ENCODE data around the gene TCEAL7. TPM values are rescaled to one million over a fixed set of nuclear protein-coding genes. Genes with fewer than 3 reads are reported as not detected.
A peak's percentile ranks its signal among the peaks of the same experiment; 100 is the strongest.

Gene TCEAL7
- total RNA-seq, 1 experiment from 2014 or later = not detected

DNA sequence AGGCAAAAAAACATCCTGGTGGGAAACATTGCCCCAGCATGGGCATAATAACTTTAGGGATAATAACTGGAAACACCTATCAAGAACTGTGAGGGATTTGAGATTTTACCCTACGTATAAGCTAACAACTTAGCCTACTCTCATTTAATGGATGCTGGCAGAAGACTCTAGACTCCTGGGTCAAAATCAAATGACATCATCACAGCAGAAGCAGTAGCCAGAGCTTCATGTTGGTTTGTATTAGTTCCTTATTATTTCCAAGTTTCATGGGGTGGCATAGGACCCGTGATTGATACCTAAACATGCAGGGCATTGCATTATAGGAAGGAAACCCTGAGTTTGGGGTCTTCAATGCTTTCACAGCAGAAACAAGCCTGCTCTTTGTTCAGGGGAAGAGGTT, 30.9 kb downstream of the TCEAL7 start:
- no peak overlapping the region for H2AFZ ChIP-seq
- H3K27me3 ChIP-seq (ENCODE audit: insufficient read depth, low read depth) = no peaks in the 10 kb centered on the region
- H3F3A ChIP-seq (ENCODE audit: insufficient read depth, low read depth) = no peaks in the 10 kb centered on the region
- no peaks in the 10 kb centered on the region for H3K36me3 ChIP-seq (ENCODE audit: low read depth)
- H3K4me2 ChIP-seq = no peak overlapping the region
- H3K9me3 ChIP-seq (ENCODE audit: insufficient read depth, low read depth) = no peaks in the 10 kb centered on the region
- H3K4me1 ChIP-seq (replicated peaks; ENCODE audit: insufficient read depth) = peaks cover 21% of the 10 kb centered on the region
- TF ChIP-seq EZH2 (IDR thresholded peaks at IDR 0.05; ENCODE audit: low read depth) = no peak
- TF ChIP-seq, protein P1, sequence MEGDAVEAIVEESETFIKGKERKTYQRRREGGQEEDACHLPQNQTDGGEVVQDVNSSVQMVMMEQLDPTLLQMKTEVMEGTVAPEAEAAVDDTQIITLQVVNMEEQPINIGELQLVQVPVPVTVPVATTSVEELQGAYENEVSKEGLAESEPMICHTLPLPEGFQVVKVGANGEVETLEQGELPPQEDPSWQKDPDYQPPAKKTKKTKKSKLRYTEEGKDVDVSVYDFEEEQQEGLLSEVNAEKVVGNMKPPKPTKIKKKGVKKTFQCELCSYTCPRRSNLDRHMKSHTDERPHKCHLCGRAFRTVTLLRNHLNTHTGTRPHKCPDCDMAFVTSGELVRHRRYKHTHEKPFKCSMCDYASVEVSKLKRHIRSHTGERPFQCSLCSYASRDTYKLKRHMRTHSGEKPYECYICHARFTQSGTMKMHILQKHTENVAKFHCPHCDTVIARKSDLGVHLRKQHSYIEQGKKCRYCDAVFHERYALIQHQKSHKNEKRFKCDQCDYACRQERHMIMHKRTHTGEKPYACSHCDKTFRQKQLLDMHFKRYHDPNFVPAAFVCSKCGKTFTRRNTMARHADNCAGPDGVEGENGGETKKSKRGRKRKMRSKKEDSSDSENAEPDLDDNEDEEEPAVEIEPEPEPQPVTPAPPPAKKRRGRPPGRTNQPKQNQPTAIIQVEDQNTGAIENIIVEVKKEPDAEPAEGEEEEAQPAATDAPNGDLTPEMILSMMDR (conservative IDR thresholded peaks at IDR 0.05) = no peak
- H4K20me1 ChIP-seq (ENCODE audit: insufficient read depth) = no peaks in the 10 kb centered on the region
- H3K27ac ChIP-seq = no peak overlapping the region
- no TSS peak for BruUV-seq (replicated peaks)
- no peaks in the 10 kb centered on the region for H3K9me2 ChIP-seq (ENCODE audit: insufficient read depth)
- CTCF ChIA-PET = no interaction called here
- intact Hi-C loops (cut with micrococcal nuclease; ENCODE audit: unreplicated experiment) = no loop called here
- no peak overlapping the region for H3K4me3 ChIP-seq
- POLR2A ChIA-PET (ENCODE audit: unreplicated experiment) = interaction anchor here (0.6 kb wide), 1 partner anchor 271 kb away, joined by 5 read pairs; no protein-coding TSS in a partner anchor
- peaks cover 7% of the 10 kb centered on the region; the same call in 1 of the 2 replicates for H3K79me2 ChIP-seq (ENCODE audit: low read depth)
- no peak for DNase-seq

- H3K9me2 ChIP-seq (ENCODE audit: insufficient read depth) = no peaks in the 10 kb centered on the region
- H3K9me3 ChIP-seq (ENCODE audit: insufficient read depth, low read depth) = no peaks in the 10 kb centered on the region
- TF ChIP-seq EZH2 (IDR thresholded peaks at IDR 0.05; ENCODE audit: low read depth) = no peak
- TF ChIP-seq, protein P1 (conservative IDR thresholded peaks at IDR 0.05) = no peak
- no peaks in the 10 kb centered on the region for H3K36me3 ChIP-seq (ENCODE audit: low read depth)
- POLR2A ChIA-PET (ENCODE audit: unreplicated experiment) = no interaction called here
- H3K27me3 ChIP-seq (ENCODE audit: insufficient read depth, low read depth) = no peaks in the 10 kb centered on the region
- no peak overlapping the region for H3K4me2 ChIP-seq
- H3K27ac ChIP-seq = no peak overlapping the region
- H3K79me2 ChIP-seq (ENCODE audit: low read depth) = peaks cover 7% of the 10 kb centered on the region; the same call in 1 of the 2 replicates
- CTCF ChIA-PET = interaction anchor here (0.8 kb wide), 1 partner anchor 638 kb away, joined by 3 read pairs; no protein-coding TSS in a partner anchor
- no peak overlapping the region for H2AFZ ChIP-seq
- intact Hi-C loops (cut with micrococcal nuclease; ENCODE audit: unreplicated experiment) = no loop called here
- peaks cover 21% of the 10 kb centered on the region for H3K4me1 ChIP-seq (replicated peaks; ENCODE audit: insufficient read depth)
- DNase-seq = no peak
- no TSS peak for BruUV-seq (replicated peaks)
- no peak overlapping the region for H3K4me3 ChIP-seq
- H3F3A ChIP-seq (ENCODE audit: insufficient read depth, low read depth) = no peaks in the 10 kb centered on the region
- H4K20me1 ChIP-seq (ENCODE audit: insufficient read depth) = no peaks in the 10 kb centered on the region
Observed at GRCh38 chrX:103361798-103362197, 31.8 kb downstream of the TCEAL7 start.

DNA sequence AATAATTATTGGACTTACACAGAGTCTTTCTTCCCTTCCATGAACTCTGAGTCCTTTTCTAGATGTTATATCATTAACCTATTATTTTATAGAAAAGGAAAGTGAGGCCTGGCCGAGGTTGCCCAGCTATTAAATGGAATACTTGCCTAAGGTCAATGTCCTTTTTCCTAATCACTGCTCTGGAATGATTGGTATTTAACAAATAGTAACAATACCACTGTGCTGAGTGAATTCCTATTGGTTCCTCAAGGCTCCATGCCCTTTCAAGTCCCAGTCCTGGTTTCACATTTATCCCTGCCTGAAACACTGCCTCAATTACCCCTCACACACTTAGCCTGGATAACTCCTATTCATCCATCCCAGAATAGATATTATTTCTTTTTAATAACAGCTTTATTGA, 32.4 kb downstream of the TCEAL7 start:
- ChIA-PET CTCF (interaction anchor here (0.8 kb wide), 1 partner anchor 639 kb away, joined by 3 read pairs; no protein-coding TSS in a partner anchor), POLR2A (ENCODE audit: unreplicated experiment) (no interaction called here)
- H3K36me3 ChIP-seq (ENCODE audit: low read depth) = no peaks in the 10 kb centered on the region
- no peak for TF ChIP-seq EZH2 (IDR thresholded peaks at IDR 0.05; ENCODE audit: low read depth)
- TF ChIP-seq, protein P1 (conservative IDR thresholded peaks at IDR 0.05) = no peak
- no peak overlapping the region for H3K27ac ChIP-seq
- H2AFZ ChIP-seq = no peak overlapping the region
- H3F3A ChIP-seq (ENCODE audit: insufficient read depth, low read depth) = no peaks in the 10 kb centered on the region
- peak overlapping the region; percentile 17 for H3K4me2 ChIP-seq
- H4K20me1 ChIP-seq (ENCODE audit: insufficient read depth) = no peaks in the 10 kb centered on the region
- H3K27me3 ChIP-seq (ENCODE audit: insufficient read depth, low read depth) = no peaks in the 10 kb centered on the region
- intact Hi-C loops (cut with micrococcal nuclease; ENCODE audit: unreplicated experiment) = no loop called here
- H3K4me3 ChIP-seq = no peak overlapping the region
- H3K9me3 ChIP-seq (ENCODE audit: insufficient read depth, low read depth) = no peaks in the 10 kb centered on the region
- H3K79me2 ChIP-seq (ENCODE audit: low read depth) = peaks cover under 1% of the 10 kb centered on the region; the same call in 1 of the 2 replicates
- DNase-seq = peak in 1 of 2 experiments; percentile 53
- no TSS peak for BruUV-seq (replicated peaks)
- H3K4me1 ChIP-seq (replicated peaks; ENCODE audit: insufficient read depth) = peaks cover 18% of the 10 kb centered on the region
- H3K9me2 ChIP-seq (ENCODE audit: insufficient read depth) = no peaks in the 10 kb centered on the region

All from PC-9 (cell line).